HG03135 (cell line): Measurements from ENCODE around the gene BTBD10.

Experiments
- ATAC-seq: cut with Tn5 transposase; IDR thresholded peaks from one replicate; pipeline ENCODE4 v1.9.1; 2021; ENCODE audit warnings: mild to moderate bottlenecking, moderate library complexity; ENCODE audit not compliant: unreplicated experiment

The BTBD10 gene

GRCh38 chr11:13462901-13463778 is at the start of gene BTBD10:
Gene BTBD10, minus strand, starts transcription at chr11:13463222. Its CDS starts 18,098 bp downstream, at chr11:13445124.
- peak; percentile 94 for ATAC-seq

- ATAC-seq: no peak
These were observed 40.4 kb upstream of the BTBD10 start for GRCh38 chr11:13503393-13503792.

GRCh38 chr11:13502492-13502891 is 39.5 kb upstream of the BTBD10 start:
- ATAC-seq: no peak

- no peak for ATAC-seq
These were observed 32.9 kb upstream of the BTBD10 start, which contains the start of gene PTH for GRCh38 chr11:13495929-13496328. Gene PTH, minus strand, starts transcription at chr11:13495997. Its CDS starts 3,142 bp downstream, at chr11:13492855.

GRCh38 chr11:13494051-13494450 is 31.0 kb upstream of the BTBD10 start:
- ATAC-seq: no peak

GRCh38 chr11:13487661-13488030 is 24.6 kb upstream of the BTBD10 start:
- peak; percentile 84 for ATAC-seq

GRCh38 chr11:13486926-13487660 is 24.1 kb upstream of the BTBD10 start:
- ATAC-seq: peak; percentile 96

- no peak for ATAC-seq
These were observed 17.2 kb upstream of the BTBD10 start for GRCh38 chr11:13480198-13480597.

- ATAC-seq: no peak
These were observed 16.7 kb upstream of the BTBD10 start for GRCh38 chr11:13479688-13480087.

GRCh38 chr11:13475091-13475490 is 12.1 kb upstream of the BTBD10 start:
- no peak for ATAC-seq

- no peak for ATAC-seq
These were observed 10.1 kb upstream of the BTBD10 start for GRCh38 chr11:13473013-13473722.

- no peak for ATAC-seq
These were observed 5.7 kb upstream of the BTBD10 start for GRCh38 chr11:13468750-13469149.

- ATAC-seq: no peak
These were observed 2.9 kb upstream of the BTBD10 start for GRCh38 chr11:13465909-13466371.

GRCh38 chr11:13463779-13464290 is 813 bp upstream of the BTBD10 start:
- ATAC-seq: peak; percentile 1

- peak; percentile 38 for ATAC-seq
These were observed 616 bp downstream of the BTBD10 start for GRCh38 chr11:13462311-13462900.

- no peak for ATAC-seq
These were observed 1.7 kb downstream of the BTBD10 start for GRCh38 chr11:13461291-13461690.

- no peak for ATAC-seq
These were observed 12.1 kb downstream of the BTBD10 start for GRCh38 chr11:13450832-13451397.

- no peak for ATAC-seq
These were observed 13.5 kb downstream of the BTBD10 start for GRCh38 chr11:13449522-13449921.

- no peak for ATAC-seq
These were observed 14.1 kb downstream of the BTBD10 start for GRCh38 chr11:13448876-13449275.

- no peak for ATAC-seq
These were observed 16.6 kb downstream of the BTBD10 start for GRCh38 chr11:13446444-13446843.
